GM19397 (cell line): ENCODE data around the gene REEP3.
"Not testable (repeated sequence)": the region's sequence is repeated elsewhere in the genome, so short reads cannot be mapped to it uniquely, and the experiment has no call there.

ENCODE experiments used
- ATAC-seq: cut with Tn5 transposase; IDR thresholded peaks from one replicate; pipeline ENCODE4 v1.9.1; 2021; ENCODE audit warnings: mild to moderate bottlenecking, moderate library complexity; ENCODE audit not compliant: unreplicated experiment

The REEP3 gene

GRCh38 chr10:63547628-63548360 lies 26.6 kb downstream of the REEP3 start:
- ATAC-seq, result no peak

- ATAC-seq, result no peak
Measured at GRCh38 chr10:63548860-63549259, 27.7 kb downstream of the REEP3 start.

- no peak for ATAC-seq
Measured at GRCh38 chr10:63549810-63550209, 28.6 kb downstream of the REEP3 start.

- ATAC-seq, result no peak
Measured at GRCh38 chr10:63553031-63553430, 31.8 kb downstream of the REEP3 start.

GRCh38 chr10:63553473-63553872 lies 32.3 kb downstream of the REEP3 start:
- no peak for ATAC-seq

- peak; percentile 57 for ATAC-seq
Measured at GRCh38 chr10:63554657-63555056, 33.5 kb downstream of the REEP3 start.

GRCh38 chr10:63555330-63555729 lies 34.1 kb downstream of the REEP3 start:
- no peak for ATAC-seq

- ATAC-seq, result no peak
Measured at GRCh38 chr10:63558132-63558784, 37.1 kb downstream of the REEP3 start.

- no peak for ATAC-seq
Measured at GRCh38 chr10:63561341-63561740, 40.1 kb downstream of the REEP3 start.

- ATAC-seq, result no peak
Measured at GRCh38 chr10:63562391-63562790, 41.2 kb downstream of the REEP3 start.

GRCh38 chr10:63562857-63563256 lies 41.7 kb downstream of the REEP3 start:
- ATAC-seq, result no peak

- no peak for ATAC-seq
Measured at GRCh38 chr10:63563623-63564022, 42.4 kb downstream of the REEP3 start.

- ATAC-seq, result not testable (repeated sequence)
Measured at GRCh38 chr10:63564731-63565130, 43.5 kb downstream of the REEP3 start.

GRCh38 chr10:63573068-63573697 lies 52.0 kb downstream of the REEP3 start:
- ATAC-seq, result no peak

- ATAC-seq, result no peak
Measured at GRCh38 chr10:63574011-63574410, 52.8 kb downstream of the REEP3 start.

GRCh38 chr10:63576501-63576900 lies 55.3 kb downstream of the REEP3 start:
- ATAC-seq, result no peak

- no peak for ATAC-seq
Measured at GRCh38 chr10:63578501-63578900, 57.3 kb downstream of the REEP3 start.

GRCh38 chr10:63579371-63580014 lies 58.3 kb downstream of the REEP3 start:
- no peak for ATAC-seq

- ATAC-seq, result no peak
Measured at GRCh38 chr10:63582690-63583089, 61.5 kb downstream of the REEP3 start.

- no peak for ATAC-seq
Measured at GRCh38 chr10:63583397-63583796, 62.2 kb downstream of the REEP3 start.

- ATAC-seq, result no peak
Measured at GRCh38 chr10:63583909-63584724, 62.9 kb downstream of the REEP3 start.
